ENCODE data around the gene CTTN.

The CTTN gene

DNA sequence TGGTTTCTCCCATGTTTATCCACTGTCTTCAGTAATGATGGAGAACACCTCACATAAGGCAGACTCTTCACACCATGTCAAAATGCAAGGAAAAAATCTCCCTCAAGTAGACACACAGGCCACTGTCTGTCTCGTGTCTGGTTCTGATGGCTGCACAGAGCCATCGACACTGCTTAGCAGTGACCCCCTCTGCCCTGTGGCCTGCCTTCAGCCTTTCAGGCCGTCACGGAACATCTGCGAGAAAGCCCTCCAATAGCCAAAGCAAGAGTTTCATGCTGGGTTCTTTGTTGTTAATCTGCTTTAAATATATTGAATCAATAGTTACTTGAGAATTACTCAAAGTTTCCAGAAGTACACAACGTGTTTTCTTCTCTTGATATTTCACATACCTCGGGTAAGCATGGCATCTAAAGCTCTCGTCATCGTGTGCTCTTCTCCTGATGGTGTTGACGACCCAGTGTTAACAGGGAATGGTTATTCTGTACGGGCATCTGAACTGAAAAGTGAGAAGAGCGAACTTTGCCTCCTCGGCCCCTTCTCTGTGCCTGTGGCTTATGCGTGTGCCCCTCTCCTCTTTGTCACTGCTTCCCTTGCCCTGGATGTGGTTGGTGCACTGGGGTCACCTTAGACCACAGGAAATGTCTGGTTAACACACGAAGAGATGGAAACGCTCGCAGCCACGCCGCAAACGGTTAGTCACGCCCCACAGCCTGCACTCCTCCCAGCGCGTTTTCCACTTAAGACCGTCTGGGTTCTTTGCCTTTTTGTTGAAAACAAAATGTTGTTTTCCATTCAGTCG, 33.4 kb upstream of the CTTN start:
- DNase-seq (ENCODE audit: low read depth in 2 of 2), result no peak
- TF ChIP-seq, protein P1, sequence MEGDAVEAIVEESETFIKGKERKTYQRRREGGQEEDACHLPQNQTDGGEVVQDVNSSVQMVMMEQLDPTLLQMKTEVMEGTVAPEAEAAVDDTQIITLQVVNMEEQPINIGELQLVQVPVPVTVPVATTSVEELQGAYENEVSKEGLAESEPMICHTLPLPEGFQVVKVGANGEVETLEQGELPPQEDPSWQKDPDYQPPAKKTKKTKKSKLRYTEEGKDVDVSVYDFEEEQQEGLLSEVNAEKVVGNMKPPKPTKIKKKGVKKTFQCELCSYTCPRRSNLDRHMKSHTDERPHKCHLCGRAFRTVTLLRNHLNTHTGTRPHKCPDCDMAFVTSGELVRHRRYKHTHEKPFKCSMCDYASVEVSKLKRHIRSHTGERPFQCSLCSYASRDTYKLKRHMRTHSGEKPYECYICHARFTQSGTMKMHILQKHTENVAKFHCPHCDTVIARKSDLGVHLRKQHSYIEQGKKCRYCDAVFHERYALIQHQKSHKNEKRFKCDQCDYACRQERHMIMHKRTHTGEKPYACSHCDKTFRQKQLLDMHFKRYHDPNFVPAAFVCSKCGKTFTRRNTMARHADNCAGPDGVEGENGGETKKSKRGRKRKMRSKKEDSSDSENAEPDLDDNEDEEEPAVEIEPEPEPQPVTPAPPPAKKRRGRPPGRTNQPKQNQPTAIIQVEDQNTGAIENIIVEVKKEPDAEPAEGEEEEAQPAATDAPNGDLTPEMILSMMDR (IDR thresholded peaks at IDR 0.05; ENCODE audit: low read depth, low read length), result no peak
- H3K4me3 ChIP-seq (replicated peaks in 1 of 2; ENCODE audit: low read depth in 2 of 2, low read length in 2 of 2), result no peak overlapping the region

DNA sequence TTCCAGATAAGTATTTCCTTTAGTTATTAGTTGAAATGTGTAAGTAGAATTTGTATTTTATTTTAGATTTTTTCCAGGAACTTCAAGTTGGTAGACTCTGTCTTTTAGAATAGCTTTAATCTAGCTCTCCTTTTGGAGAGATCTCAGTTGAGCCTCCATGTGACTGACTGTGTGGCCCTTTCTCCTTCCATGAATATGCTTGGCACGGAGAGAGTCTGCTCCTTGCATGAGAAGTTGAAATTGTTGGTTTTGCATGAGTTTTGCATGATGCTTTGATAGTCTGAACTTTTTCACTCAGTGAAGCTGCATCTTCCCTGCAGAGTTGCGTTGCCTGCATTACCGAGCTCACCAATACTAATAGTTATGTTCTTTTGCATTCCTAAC, 32.8 kb upstream of the CTTN start:
- TF ChIP-seq, protein P1 (IDR thresholded peaks at IDR 0.05; ENCODE audit: low read depth, low read length), result no peak
- DNase-seq (ENCODE audit: low read depth in 2 of 2), result no peak
- no peak overlapping the region for H3K4me3 ChIP-seq (replicated peaks in 1 of 2; ENCODE audit: low read depth in 2 of 2, low read length in 2 of 2)

DNA sequence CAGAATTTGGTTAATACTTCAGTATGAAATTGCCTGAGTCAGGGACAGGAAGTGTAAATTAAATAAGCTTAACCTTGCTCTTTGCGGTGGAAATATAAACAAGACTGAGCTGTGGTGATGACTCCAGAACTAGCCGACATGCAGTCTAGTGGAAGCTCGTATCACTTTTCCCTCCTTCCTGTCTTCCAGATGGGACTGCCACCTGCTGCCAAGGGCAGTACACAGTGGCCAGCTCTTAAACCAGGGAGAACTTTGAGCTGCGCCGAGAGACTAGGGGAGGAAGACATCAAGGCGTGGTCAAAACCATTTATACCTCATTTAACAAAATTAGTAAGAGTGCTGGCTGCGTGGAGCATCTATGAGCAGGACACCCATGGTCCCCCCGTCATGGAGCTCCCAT, 31.3 kb upstream of the CTTN start:
- H3K4me3 ChIP-seq (replicated peaks in 1 of 2; ENCODE audit: low read depth in 2 of 2, low read length in 2 of 2), result no peak overlapping the region
- TF ChIP-seq, protein P1 (IDR thresholded peaks at IDR 0.05; ENCODE audit: low read depth, low read length), result no peak
- DNase-seq (ENCODE audit: low read depth in 2 of 2), result no peak

DNA sequence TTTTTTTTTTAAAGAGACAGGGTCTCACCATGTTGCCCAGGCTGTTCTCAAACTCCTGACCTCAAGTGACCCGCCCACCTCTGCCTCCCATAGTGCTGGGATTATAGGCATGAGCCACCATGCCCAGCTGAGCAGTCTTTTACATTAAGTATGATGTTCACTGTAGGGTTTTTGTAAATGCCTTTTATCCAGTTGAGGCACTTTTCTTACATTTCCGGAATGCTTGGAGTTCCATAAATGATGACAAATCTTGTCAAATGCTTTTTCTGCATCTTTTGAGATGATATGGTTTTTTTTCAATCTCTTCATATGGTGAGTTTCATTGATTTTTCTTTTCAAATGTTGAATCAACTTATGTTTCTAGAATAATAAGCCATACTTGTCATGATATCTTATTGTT, 29.4 kb upstream of the CTTN start:
- TF ChIP-seq, protein P1 (IDR thresholded peaks at IDR 0.05; ENCODE audit: low read depth, low read length), result no peak
- H3K4me3 ChIP-seq (replicated peaks in 1 of 2; ENCODE audit: low read depth in 2 of 2, low read length in 2 of 2), result no peak overlapping the region
- no peak for DNase-seq (ENCODE audit: low read depth in 2 of 2)

DNA sequence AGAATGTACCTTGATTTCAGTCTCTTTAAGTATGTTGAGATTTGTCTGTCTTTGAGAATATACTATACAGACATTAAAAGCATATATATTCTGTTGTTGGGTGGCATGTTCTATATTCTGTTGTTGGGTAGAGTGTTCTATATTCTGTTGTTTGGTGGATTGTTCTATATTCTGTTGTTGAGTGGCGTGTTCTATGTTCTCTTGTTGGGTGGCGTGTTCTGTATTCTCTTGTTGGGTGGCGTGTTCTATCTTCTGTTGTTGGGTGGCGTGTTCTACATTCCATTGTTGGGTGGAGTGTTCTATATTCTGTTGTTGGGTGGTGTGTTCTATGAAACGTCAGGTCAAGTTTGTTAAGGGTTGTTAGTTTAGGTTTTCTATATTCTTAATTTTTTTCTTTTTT, 27.1 kb upstream of the CTTN start:
- no peak for DNase-seq (ENCODE audit: low read depth in 2 of 2)
- no peak overlapping the region for H3K4me3 ChIP-seq (replicated peaks in 1 of 2; ENCODE audit: low read depth in 2 of 2, low read length in 2 of 2)
- TF ChIP-seq, protein P1 (IDR thresholded peaks at IDR 0.05; ENCODE audit: low read depth, low read length), result no peak

DNA sequence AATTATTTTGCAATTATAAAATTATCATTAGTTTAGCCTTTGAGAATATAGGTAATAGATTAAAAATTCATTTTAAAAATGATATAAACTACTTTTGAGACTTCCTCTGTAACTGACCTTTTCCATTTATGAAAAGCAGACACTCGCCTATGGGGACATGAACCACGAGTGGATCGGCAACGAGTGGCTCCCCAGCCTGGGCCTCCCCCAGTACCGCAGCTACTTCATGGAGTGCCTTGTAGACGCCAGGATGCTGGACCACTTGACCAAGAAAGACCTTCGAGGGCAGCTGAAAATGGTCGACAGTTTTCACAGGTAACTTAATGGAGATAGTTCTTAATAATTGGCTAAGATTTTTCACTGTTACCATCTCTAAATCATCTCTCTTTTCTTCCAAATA, 26.3 kb upstream of the CTTN start:
- no peak overlapping the region for H3K4me3 ChIP-seq (replicated peaks in 1 of 2; ENCODE audit: low read depth in 2 of 2, low read length in 2 of 2)
- no peak for DNase-seq (ENCODE audit: low read depth in 2 of 2)
- TF ChIP-seq, protein P1 (IDR thresholded peaks at IDR 0.05; ENCODE audit: low read depth, low read length), result no peak

DNA sequence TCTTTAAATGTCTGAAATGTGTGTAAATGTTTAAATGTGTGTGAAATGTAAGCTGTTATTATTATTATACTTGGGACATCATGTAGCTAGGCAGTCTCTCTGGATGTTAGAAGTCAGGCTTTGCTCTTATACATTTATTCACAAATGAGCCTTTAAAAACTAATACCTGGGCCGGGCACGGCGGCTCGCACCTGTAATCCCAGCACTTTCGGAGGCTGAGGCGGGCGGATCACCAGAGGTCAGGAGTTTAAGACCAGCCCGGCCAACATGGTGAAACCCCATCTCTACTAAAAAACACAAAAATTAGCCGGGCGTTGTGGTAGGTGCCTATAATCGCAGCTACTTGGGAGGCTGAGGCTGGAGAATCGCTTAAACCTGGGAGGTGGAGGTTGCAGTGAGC, 21.7 kb upstream of the CTTN start:
- H3K4me3 ChIP-seq (replicated peaks in 1 of 2; ENCODE audit: low read depth in 2 of 2, low read length in 2 of 2), result no peak overlapping the region
- TF ChIP-seq, protein P1 (IDR thresholded peaks at IDR 0.05; ENCODE audit: low read depth, low read length), result no peak
- DNase-seq (ENCODE audit: low read depth in 2 of 2), result no peak

Measured in cardiac fibroblast (primary cell).